HepG2 (cell line): Measurements from ENCODE around the gene HDAC4. TPM values are rescaled to one million over a fixed set of nuclear protein-coding genes. Genes with fewer than 3 reads are reported as not detected.

Experiments used
- HIC2 ChIP-seq: sonication (generic); formaldehyde crosslinking; IDR thresholded peaks from 2 replicates; pipeline ENCODE4 v1.9.0; 2022; ENCODE audit warnings: low read depth, missing genetic modification reagents
- SNAPC4 ChIP-seq: sonication (generic); formaldehyde crosslinking; IDR thresholded peaks from 2 replicates; pipeline ENCODE4 v1.4.0; 2020; ENCODE audit warnings: mild to moderate bottlenecking, missing genetic modification reagents
- ZNF281 ChIP-seq: sonication (generic); formaldehyde crosslinking; IDR thresholded peaks from 2 replicates; pipeline ENCODE4 v1.4.0; 2020; ENCODE audit warnings: missing genetic modification reagents, borderline replicate concordance
- ZNF343 ChIP-seq: sonication (generic); formaldehyde crosslinking; IDR thresholded peaks from 2 replicates; pipeline ENCODE4 v1.4.0; 2020; ENCODE audit warnings: mild to moderate bottlenecking, missing genetic modification reagents
- ZNF446 ChIP-seq: sonication (generic); formaldehyde crosslinking; IDR thresholded peaks from 2 replicates; pipeline ENCODE4 v1.5.0; 2020; ENCODE audit warnings: mild to moderate bottlenecking, missing genetic modification reagents
- polyA plus RNA-seq, 8 experiments: library from polyadenylated mRNA; depleted of rRNA in 3 of 8; stranded (reverse) in 7 of 8; unstranded in 1 of 8; fragments of >200 nt; fragmentation: Illumina TruSeq in 4 of 8; extraction: Trizol in 4 of 8; gene quantifications; 2 replicates each; pipeline versions ENCODE4 v1.2.1 to v1.2.3, GENCODE V29; 2011 to 2016; ENCODE audit warnings: low read depth in 4 of 8, missing spikeins in 1 of 8, mixed read lengths in 1 of 8; ENCODE audit not compliant: insufficient read depth in 1 of 8
- total RNA-seq, 5 experiments: library from RNA; depleted of rRNA; stranded (reverse); fragments of >200 nt; fragmentation: Illumina TruSeq; extraction: Trizol; gene quantifications; 2 replicates each; pipeline ENCODE4 v1.2.3, GENCODE V29; 2016; ENCODE audit warnings: low read depth in 1 of 5
- TF ChIP-seq, protein P1 (sequence below): sonication (generic); formaldehyde crosslinking; IDR thresholded peaks from 2 replicates; pipeline ENCODE4 v1.4.0; 2020; ENCODE audit warnings: mild to moderate bottlenecking, missing genetic modification reagents, borderline replicate concordance
- TF ChIP-seq, protein P2 (sequence below): sonication (generic); formaldehyde crosslinking; IDR thresholded peaks from 2 replicates; pipeline ENCODE4 v1.5.0; 2020; ENCODE audit warnings: mild to moderate bottlenecking, missing genetic modification reagents
- TF ChIP-seq, protein P3 (sequence below): sonication (generic); formaldehyde crosslinking; IDR thresholded peaks from 2 replicates; pipeline ENCODE4 v1.5.0; 2020; ENCODE audit warnings: mild to moderate bottlenecking, missing genetic modification reagents

Gene HDAC4
- total and polyA plus RNA-seq, 2 of the 13 experiments (the other 11 are each of a cell fraction or from before 2014, with no cell fraction given): 10.1 to 11.5 TPM

DNA sequence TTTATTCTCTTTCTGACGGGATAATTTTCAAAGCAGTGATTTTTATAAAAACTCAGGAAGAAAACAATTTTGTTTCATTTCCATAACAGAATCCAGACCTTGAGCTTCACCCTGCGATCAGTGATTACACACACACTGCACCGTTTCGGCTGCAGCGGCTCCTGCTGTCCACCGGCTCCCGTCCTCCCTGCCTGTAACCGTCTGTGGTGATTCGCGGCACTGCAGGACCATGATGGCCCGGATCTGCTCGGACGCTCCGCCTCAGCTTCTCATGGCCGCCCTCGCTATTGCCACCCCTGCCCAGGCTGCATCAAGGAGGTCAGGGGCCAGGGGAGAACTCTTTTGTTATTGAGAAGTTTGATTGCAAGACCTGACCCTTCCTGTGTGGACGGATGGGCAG, 306.9 kb downstream of the HDAC4 start (continued):
- TF ChIP-seq SNAPC4 (CRISPR knock-in tag) (no peak), ZNF343 (CRISPR knock-in tag) (no peak), ZNF446 (CRISPR knock-in tag) (no peak), HIC2 (CRISPR knock-in tag) (no peak), ZNF281 (CRISPR knock-in tag) (no peak)
- TF ChIP-seq, protein P1, sequence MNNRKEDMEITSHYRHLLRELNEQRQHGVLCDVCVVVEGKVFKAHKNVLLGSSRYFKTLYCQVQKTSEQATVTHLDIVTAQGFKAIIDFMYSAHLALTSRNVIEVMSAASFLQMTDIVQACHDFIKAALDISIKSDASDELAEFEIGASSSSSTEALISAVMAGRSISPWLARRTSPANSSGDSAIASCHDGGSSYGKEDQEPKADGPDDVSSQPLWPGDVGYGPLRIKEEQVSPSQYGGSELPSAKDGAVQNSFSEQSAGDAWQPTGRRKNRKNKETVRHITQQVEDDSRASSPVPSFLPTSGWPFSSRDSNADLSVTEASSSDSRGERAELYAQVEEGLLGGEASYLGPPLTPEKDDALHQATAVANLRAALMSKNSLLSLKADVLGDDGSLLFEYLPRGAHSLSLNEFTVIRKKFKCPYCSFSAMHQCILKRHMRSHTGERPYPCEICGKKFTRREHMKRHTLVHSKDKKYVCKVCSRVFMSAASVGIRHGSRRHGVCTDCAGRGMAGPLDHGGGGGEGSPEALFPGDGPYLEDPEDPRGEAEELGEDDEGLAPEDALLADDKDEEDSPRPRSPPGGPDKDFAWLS (CRISPR knock-in tag): no peak
- TF ChIP-seq, protein P2, sequence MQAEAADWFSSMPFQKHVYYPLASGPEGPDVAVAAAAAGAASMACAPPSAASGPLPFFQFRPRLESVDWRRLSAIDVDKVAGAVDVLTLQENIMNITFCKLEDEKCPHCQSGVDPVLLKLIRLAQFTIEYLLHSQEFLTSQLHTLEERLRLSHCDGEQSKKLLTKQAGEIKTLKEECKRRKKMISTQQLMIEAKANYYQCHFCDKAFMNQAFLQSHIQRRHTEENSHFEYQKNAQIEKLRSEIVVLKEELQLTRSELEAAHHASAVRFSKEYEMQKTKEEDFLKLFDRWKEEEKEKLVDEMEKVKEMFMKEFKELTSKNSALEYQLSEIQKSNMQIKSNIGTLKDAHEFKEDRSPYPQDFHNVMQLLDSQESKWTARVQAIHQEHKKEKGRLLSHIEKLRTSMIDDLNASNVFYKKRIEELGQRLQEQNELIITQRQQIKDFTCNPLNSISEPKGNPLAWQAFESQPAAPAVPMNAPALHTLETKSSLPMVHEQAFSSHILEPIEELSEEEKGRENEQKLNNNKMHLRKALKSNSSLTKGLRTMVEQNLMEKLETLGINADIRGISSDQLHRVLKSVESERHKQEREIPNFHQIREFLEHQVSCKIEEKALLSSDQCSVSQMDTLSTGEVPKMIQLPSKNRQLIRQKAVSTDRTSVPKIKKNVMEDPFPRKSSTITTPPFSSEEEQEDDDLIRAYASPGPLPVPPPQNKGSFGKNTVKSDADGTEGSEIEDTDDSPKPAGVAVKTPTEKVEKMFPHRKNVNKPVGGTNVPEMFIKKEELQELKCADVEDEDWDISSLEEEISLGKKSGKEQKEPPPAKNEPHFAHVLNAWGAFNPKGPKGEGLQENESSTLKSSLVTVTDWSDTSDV: no peak
- TF ChIP-seq, protein P3, sequence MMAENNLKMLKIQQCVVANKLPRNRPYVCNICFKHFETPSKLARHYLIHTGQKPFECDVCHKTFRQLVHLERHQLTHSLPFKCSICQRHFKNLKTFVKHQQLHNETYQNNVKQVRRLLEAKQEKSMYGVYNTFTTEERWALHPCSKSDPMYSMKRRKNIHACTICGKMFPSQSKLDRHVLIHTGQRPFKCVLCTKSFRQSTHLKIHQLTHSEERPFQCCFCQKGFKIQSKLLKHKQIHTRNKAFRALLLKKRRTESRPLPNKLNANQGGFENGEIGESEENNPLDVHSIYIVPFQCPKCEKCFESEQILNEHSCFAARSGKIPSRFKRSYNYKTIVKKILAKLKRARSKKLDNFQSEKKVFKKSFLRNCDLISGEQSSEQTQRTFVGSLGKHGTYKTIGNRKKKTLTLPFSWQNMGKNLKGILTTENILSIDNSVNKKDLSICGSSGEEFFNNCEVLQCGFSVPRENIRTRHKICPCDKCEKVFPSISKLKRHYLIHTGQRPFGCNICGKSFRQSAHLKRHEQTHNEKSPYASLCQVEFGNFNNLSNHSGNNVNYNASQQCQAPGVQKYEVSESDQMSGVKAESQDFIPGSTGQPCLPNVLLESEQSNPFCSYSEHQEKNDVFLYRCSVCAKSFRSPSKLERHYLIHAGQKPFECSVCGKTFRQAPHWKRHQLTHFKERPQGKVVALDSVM (CRISPR knock-in tag): no peak
